GM19397 (cell line): ENCODE data around the gene ING3.

Source experiments
- ATAC-seq: cut with Tn5 transposase; IDR thresholded peaks from one replicate; pipeline ENCODE4 v1.9.1; 2021; ENCODE audit warnings: mild to moderate bottlenecking, moderate library complexity; ENCODE audit not compliant: unreplicated experiment

ING3 gene, protein sequence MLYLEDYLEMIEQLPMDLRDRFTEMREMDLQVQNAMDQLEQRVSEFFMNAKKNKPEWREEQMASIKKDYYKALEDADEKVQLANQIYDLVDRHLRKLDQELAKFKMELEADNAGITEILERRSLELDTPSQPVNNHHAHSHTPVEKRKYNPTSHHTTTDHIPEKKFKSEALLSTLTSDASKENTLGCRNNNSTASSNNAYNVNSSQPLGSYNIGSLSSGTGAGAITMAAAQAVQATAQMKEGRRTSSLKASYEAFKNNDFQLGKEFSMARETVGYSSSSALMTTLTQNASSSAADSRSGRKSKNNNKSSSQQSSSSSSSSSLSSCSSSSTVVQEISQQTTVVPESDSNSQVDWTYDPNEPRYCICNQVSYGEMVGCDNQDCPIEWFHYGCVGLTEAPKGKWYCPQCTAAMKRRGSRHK

DNA sequence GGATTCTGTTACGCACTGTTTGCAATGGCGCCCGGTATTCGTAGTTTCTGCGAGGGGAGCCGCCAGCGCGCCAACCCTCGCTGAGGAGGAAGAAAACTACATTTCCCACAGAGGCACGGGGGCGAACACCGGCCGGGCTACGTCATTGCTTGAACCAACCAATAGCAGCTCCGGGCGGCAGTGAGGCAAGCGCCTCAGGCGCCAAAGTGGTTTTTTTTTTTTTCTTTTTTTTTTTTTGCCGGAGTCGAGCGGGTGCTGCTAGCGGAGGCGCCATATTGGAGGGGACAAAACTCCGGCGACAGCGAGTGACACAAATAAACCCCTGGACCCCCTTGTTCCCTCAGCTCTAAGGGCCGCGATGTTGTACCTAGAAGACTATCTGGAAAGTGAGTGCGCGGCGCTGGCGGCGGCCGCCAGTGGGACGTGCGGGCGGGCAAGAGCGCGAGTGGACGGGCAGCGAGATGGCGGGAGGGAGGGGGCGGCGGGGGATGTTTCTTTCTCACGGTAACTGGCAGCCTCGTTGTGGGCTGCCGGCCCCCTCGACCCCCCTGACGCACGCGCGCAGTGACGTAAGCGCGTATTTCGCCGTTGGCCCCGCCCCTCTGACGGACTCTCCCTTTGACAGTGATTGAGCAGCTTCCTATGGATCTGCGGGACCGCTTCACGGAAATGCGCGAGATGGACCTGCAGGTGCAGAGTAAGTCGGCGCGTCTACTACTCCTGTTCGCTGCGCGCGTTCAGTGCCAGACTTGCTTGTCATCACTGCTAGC is at the start of gene ING3:
TSS of gene ING3 (plus strand) at position 239 of the 770 bp plus-strand sequence. CDS start at position 359, 120 bp downstream.
- peak; percentile 97 for ATAC-seq

DNA sequence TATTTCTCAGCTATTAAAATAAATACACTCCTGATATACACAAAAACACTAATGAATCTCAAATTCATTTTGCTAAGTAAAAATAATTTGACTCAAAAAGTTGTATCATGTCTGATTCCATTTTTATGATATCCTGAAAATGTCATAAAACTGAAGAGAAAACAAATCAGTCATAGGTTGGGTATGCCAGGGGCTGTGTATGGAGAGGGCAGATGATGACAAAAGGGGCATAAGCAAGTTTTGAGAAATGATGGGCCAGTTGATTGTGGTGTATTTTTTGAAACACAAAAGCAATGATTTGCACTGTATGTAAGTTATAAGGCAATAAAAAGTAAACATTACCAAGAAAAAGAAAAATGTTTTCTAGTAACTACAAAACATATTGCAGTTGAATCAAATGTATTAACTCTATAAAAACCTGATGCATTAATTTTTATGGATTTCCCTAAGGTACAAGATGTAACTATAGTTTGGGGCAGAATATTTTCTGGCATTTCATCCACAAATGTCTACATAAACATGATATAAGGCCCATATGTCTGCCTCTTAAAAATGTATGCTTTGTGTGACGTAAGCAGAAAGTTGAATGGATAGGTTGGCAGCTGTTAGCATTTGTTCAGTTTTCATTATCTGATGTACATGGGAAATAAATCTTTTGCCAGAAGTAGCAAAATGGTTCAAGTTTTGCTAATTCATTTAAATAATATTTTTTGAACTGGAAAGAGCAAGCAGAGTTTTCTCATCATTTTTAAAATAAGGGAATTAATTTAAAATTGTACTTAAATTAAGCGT is 35.1 kb upstream of the ING3 start:
- ATAC-seq, result no peak

DNA sequence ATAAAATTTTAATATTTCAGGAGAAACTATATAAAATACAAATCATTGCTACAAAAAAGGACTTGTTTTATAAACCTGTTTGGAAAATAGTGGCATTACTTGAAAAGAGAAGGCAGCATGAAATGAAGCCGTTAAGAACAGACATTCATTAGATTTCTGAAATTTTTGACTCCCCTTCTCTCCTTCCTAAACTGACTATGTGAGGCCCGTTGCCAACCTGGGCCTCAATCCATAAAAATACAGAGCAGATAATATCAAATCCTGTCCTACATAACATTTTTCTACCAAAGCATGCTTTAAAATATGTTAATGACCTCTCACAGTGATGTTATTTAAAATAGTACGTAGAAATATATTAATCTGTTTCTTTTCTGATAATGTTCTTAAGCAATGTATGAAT is 34.5 kb upstream of the ING3 start:
- no peak for ATAC-seq

DNA sequence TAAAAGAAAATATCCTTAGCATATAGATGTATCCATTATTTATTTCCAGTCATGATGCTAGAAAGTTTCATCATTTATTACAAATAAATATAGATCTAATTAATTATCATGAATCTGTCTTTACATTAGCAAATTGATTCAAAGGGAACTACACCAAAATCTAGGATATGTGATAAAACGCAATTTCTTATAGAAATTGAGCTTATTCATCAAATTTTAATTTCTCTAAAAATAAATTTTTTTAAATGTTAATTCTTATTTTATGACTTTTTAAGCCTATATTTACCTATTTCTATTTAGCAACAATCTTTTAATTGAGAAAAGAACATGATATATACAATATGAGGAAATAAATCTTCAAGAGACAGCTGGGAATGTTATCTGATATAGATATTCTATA is 34.0 kb upstream of the ING3 start:
- ATAC-seq, result no peak

DNA sequence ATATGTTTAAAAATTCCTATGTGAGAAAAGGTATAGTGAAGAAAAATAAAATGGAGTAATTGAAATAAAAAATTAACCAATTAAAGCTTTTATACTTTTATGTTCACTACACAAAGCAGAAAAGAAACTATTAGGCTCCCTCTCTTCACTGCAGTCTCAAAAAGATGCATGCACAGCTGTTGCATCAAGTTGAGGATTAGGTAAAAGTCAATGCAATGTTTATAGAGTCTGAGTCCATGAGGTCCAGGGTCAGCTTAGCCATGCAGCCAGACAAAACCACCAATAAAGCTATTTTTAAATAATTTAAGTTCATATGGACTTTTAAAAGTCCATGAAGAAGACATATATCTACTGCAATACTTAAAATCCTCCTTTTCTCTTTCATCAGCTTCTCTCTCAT is 31.1 kb upstream of the ING3 start:
- no peak for ATAC-seq

DNA sequence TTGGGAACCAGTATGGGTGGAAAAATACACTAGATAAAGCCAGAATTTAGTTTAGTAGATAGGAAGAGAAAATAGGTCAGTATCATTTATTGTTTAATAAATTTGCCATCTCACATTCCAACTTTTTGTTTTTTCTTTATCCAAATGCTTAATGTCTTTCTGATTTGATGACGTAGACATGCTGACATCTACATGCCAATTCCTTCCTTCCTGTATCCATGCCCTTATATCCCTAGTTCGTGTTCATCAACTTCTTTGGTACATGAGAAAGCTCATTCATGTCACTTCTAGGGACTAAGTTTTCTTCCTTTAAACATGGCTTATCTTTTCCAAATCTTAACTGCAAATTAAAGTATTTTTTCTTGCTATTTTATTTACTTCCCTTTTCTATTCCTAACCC is 30.5 kb upstream of the ING3 start:
- ATAC-seq, result no peak

DNA sequence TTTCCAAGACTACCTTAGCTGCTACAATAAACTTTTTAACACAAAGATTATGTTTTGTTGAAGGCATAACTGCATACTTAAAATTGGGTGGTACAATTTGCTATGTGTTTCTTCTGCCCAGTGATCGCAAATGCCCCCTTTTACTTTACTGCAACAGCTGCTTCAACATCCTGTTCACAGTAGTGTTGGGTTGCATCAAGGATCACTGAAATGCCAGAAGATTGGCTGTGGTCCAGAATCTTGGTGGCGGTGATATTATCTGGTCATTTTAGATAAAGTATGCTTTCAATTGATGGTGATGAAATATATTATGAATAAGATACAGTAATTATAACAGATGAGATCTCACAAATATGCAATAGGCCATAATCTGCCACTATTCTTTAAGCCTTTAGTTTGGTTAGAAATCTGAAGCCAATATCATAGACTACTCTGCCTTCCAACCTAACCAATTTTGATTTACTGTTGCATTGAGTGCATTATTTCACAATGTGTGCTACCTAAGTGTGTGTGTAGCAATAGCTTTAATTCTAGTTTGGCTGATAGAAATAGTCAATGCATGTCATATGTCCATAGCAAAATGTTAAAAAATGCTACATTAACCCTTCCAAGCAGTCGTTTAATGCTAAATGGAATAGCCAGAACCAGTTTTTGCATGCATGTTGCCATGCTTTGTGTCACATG is 29.8 kb upstream of the ING3 start:
- no peak for ATAC-seq

DNA sequence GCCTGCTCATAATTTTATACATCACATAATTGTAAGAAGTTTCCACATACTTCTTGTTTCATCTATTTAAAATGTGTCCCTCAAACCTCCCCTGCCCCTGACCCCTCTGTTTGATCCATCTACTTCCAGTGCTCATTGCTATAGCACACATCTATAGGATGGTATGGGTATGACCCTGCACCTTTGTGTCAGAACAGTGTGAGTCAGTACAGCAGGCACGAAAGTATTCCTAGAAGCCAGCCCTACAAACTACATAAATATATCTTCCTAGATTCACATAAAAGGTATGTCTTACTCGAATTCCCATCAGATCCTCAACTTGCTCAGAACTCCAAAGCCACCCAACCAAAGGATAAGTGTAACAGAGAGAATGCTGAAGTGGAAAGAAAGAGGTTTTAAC is 25.7 kb upstream of the ING3 start:
- no peak for ATAC-seq

DNA sequence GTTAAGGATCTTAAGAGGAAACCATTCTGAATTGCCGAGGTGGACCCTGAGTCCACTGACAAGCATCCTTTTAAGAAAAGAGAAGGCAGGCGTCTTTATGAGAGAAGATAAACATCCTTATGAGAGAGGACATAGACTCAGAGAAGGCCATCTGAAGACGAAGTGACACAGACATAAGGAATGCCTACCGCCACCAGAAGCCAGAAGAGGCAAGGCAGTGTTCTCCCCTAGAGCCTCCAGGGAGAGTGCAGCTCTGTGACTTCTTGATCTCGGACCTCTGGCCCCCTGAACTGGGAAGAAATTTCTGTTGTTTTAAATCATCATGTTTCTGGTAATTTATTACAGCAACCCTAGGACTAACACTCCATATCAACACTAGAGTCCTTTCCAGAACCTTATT is 25.2 kb upstream of the ING3 start:
- no peak for ATAC-seq

DNA sequence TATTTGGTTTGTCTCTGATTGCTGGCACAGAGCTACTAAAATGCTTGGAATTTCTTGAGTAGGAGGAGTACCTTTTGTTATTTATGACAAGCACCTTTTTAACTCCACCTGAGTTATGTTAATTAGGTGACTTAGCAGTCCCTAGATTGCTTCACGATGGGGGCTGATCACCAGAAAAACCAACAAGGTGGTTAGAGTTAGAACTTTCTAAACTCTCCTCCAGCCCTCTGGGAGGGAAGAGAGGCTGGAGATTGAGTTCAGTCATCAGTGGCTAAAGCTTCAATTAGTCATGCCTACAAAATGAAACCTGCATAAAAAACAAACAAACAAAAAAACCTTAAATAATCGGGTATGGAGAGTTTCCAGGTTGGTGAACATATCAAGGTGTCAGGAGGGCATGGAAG is 23.6 kb upstream of the ING3 start:
- ATAC-seq, result no peak

DNA sequence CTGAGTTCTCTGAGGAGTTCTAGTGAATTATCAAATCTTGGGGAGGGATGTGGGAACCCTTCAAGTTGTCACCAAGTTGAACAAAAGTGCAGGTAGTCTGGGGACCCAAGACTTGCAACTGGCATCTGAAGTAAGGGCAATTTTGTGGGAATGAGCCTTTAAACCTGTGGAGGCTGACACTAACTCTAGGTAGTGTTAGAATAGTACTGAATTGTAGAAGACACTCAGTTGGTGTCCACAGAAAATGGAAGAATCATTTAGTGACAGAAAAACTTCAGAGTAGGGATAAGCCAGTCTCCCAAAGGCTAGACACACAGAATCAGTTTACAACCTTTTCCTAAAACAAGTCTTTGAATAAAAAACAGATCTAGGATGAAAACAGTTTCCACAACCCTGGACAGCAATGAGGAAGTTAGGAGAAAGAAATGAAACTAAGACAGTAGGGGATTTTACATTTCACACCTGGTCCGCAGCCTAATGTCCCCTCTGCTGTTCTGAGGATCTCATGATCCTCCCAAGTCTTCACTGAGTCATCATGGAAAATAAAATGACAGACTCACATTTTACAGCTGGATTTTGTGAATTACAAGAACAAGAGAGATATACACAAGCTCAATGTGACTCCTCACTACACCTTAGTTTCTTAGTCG is 23.0 kb upstream of the ING3 start:
- ATAC-seq, result peak; percentile 82

DNA sequence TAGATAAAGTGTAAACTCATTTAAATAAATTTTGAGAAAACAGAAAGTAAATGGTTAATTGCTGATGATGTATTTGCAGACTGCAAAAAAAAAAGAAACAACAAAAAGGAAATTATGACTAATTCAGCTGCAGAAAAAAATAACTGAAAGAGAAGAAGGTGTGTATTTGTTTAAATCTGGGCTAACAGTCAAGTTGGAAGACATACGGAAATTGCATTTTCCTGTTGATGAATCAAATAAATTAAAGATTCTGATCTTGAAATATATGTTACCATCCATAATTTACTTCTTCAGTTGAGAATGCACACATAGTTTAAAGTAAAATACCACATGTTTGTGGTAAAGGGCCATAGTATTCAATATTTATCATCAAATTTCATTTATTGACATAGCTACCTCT is 19.3 kb upstream of the ING3 start:
- no peak for ATAC-seq

DNA sequence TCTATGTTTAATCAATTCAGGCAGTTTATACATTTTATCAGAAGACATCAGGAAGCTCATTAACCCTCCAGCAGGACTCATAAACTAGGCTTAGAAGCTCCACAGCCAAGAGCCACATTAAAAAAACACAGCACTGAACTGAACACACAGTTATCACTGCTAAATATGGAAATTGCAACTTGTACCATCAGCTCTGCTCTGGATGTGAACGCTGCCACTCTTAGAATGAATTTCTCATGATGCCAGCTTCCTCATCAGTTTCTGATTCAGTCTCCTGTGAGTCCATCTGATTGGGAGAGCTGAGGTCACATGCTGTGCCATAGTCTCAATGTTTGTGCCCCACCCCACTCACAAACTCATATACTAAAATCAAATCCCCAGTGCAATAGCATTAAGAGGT is 17.1 kb upstream of the ING3 start:
- ATAC-seq, result no peak

DNA sequence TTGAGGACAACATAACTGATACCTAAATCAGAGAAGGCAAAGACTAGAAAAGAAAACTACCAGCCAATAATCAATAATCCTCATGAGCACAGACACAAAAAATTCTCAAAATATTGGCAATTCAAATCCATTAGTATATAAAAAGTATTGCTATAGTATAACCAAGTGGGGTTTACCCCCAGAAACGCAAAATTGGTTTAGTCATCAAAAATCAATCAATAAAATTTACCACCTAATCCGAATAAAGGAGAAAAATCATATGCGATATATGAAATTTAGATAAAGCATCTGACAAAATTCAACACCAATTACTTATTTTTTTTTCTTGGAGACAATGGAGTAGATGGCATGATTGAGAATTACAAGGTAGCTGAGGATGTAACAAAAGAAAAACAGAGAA is 11.2 kb upstream of the ING3 start:
- ATAC-seq, result no peak

DNA sequence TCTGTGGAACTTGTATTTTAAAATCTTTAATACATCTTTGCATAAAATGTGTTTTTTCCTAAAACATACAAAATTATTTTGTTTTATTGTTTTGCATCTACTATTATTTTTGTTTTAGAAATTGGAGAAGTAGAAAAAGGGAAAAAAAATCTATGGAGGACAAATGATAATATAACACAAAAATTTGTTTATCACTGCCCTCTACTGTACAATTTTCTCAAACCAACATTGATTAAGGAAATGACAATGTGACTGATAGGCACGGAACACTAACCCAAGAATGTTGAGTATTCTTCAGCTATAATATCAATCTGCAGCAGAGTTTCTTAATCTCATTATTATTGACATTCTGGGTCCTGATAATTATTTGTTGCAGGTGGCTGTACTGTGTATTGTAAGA is 9.5 kb upstream of the ING3 start:
- ATAC-seq, result no peak

DNA sequence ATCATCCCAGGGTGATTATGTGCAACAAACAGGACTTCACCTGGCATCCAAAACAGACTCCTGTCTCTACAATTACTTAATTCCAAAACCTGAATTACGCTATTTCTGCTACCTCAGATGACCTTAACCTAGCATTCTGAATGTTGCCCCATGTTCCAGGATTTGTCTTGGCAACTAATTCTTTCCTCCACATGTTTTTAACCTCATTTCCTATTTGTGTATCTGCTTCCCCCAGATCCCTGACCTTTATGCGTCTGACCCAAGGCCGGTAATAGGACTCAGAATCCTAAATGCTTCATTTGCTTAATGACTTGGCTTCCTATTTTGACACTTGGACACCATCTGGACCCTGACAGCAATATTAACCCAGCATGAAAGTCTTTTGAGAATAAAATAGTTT is 8.7 kb upstream of the ING3 start:
- ATAC-seq, result no peak

DNA sequence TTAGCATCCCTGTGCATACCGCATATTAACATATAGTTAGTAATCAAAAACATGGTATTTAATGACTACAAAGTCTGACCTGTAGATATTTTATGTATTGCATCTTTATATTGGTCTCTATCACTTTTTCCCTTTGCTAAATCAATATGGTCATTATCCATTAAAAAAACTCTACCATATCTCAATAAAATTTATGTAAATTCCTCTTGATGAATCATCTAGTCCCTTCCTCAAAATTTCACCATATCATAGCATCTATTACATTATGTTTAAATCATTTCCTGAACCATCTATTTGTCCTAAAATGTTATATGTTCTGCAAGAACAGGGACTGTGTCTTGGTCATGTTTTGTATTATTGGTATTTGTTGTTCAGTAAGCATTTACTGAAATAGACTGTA is 7.7 kb upstream of the ING3 start:
- ATAC-seq, result no peak

DNA sequence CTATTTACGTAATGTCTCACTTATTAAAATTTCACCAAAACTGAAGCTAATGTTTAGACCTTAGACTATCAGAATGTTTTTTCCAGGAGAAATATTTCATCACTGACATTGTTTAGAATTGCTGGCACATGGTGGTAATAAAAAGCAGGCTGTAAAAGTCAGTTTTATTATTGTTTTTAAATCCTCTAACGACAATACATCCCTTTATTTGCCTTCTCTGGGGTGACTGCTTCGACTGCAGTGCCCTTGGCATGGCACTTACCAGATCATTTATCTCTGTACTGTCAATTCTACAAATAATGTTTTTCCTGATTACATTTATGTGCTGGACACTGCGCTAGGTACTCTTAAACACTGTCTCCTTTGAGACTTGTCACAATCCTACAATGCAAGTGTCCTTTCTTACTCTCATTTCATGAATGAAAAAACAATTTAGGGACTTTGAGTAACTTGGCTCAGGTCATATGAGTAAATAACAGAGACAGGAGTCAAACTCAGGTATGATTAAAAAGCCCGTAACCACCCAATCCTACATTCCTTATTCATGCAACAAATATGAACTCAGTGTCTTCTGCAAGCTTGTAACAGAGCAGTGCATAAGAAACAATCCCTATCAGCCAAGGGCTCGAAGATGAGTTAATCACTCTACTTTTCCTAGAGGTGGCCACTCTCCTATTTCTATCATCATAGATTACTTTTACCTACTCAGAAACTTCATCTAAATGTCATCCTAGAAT is 5.6 kb upstream of the ING3 start:
- ATAC-seq, result no peak

DNA sequence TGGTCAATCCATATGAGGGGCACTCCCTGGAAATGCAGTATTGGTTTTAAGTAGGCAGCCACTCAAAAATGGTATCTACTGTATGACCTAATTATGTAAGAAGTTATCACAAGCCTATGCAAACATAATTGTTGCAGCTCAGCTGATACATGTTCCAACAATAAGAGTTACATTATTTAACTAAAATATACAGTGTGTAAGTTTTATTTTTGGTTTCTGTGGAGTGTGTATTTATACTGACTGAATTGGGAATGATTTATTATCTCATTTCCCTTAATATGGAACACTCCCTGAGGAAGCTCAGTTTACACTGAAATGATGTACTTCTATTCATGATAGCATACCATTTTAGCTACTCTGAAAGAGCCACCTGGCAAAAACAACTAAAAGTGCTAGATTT is 2.6 kb upstream of the ING3 start:
- ATAC-seq, result no peak

DNA sequence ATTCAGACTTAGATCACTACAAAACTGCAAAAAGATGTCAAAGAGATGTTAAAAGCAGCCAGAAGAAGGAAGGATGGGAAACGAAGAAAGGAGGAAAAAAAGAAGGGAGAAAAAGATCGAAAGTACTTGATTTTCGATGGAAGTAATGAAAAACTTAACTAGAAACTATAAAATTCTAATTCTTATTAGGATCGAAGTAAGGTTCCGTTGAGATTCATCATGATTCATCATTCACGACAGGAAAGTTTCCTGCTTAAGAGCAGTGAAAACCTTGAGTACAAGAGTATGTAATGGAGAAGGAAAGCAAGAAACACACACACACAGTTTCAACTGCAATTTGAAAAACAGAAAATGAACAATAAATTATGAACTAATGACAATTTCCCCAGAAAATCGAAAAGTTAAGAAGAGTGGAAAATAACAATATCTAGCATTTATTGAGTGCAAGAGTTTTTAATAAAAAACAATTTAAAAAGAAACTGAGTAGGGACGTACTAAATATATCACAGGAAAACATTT is 1.1 kb upstream of the ING3 start:
- no peak for ATAC-seq
